ENCODE measurements around the gene ARF4. TPM values are rescaled to one million over a fixed set of nuclear protein-coding genes. Genes with fewer than 3 reads are reported as not detected.

The ARF4 gene
- total RNA-seq, 1 donor from 2014 or later: 413 TPM

GRCh38 chr3:57538465-57538864, 58.7 kb downstream of the ARF4 start:
- DNase-seq (ENCODE audit: low spot score): no peak
- Mint-ChIP-seq H3K4me1 (ENCODE audit: low read depth) (no peaks in the 10 kb centered on the region), H3K9me3 (ENCODE audit: low read depth) (peaks cover 2% of the 10 kb centered on the region), H3K27ac (ENCODE audit: unreplicated experiment) (no peak overlapping the region), H3K4me3 (ENCODE audit: unreplicated experiment) (no peak overlapping the region), H3K36me3 (ENCODE audit: low read depth) (peaks cover 1% of the 10 kb centered on the region), H3K27me3 (ENCODE audit: low read depth) (no peaks in the 10 kb centered on the region)
- TF ChIP-seq CTCF (IDR thresholded peaks at IDR 0.05): no peak

GRCh38 chr3:57530071-57530608, 67.0 kb downstream of the ARF4 start:
- Mint-ChIP-seq H3K36me3 (ENCODE audit: low read depth) (no peaks in the 10 kb centered on the region), H3K4me1 (ENCODE audit: low read depth) (peaks cover 7% of the 10 kb centered on the region), H3K4me3 (ENCODE audit: unreplicated experiment) (no peak overlapping the region), H3K27ac (ENCODE audit: unreplicated experiment) (no peak overlapping the region), H3K9me3 (ENCODE audit: low read depth) (peaks cover 6% of the 10 kb centered on the region), H3K27me3 (ENCODE audit: low read depth) (no peaks in the 10 kb centered on the region)
- no peak for TF ChIP-seq CTCF (IDR thresholded peaks at IDR 0.05)
- no peak for DNase-seq (ENCODE audit: low spot score)

Other genes with a start within 250 kb of the ARF4 start
- 0.02 to 0.29 TPM (median 0.15 TPM) in 3 replicates for gene DNAH12, start 53.0 kb downstream of the ARF4 start, total RNA-seq
- gene PDE12, start 41.1 kb downstream of the ARF4 start, total RNA-seq: 16.6 to 17.8 TPM (median 17.5 TPM) in 3 replicates
- gene DENND6A, start 95.7 kb upstream of the ARF4 start, total RNA-seq: 17.7 to 19.8 TPM (median 19.8 TPM) in 3 replicates
- gene SLMAP, start 159.0 kb upstream of the ARF4 start, total RNA-seq: 105 to 116 TPM (median 116 TPM) in 3 replicates